GM06990 (cell line): ENCODE data around the gene KRT36.

Source experiments
- DNase-seq: peaks from one replicate; pipeline ENCODE4 v3.0.0-alpha.2; 2011; ENCODE audit not compliant: insufficient read length; ENCODE audit errors: extremely low read depth
- H3K27me3 ChIP-seq: replicated peaks from 2 replicates; pipeline ENCODE4 v1.6.0; 2011; ENCODE audit warnings: low read length; ENCODE audit not compliant: control insufficient read depth, insufficient read depth
- H3K36me3 ChIP-seq: 2 replicates; pipeline ENCODE4 v1.5.1; 2011; ENCODE audit warnings: low read length; ENCODE audit not compliant: control insufficient read depth, insufficient read depth
- H3K4me3 ChIP-seq: replicated peaks from 2 replicates; pipeline ENCODE4 v1.5.1; 2011; ENCODE audit warnings: low read depth, mild to moderate bottlenecking, control low read depth, low read length
- TF ChIP-seq, protein P1 (sequence below): IDR thresholded peaks from 2 replicates; pipeline ENCODE4 v1.5.1; 2011; ENCODE audit warnings: low read length, control low read depth, mild to moderate bottlenecking, inconsistent platforms; ENCODE audit not compliant: insufficient read depth, poor library complexity, severe bottlenecking

The KRT36 gene

DNA sequence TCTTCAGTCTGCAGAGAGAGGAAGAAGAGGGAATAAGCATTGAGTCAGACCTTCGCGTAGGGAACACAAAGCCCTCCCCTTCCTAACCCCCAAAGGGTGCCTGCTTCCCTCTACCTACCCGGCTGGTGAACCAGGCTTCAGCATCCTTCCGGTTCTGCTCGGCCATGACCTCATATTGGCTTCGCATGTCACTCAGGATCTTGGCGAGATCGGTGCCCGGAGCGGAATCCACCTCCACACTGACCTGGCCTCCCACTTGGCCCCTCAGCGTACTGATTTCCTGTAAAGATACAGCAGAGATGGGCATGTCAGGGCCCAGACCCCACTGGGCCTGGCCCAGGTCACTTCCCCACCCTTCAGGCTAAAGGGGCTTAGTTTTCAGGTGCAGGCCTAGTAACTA is 34.6 kb upstream of the KRT36 start:
- Histone ChIP-seq H3K4me3 (no peak overlapping the region), H3K27me3 (peaks cover 2% of the 10 kb centered on the region), H3K36me3 (no peaks in the 10 kb centered on the region)
- TF ChIP-seq, protein P1, sequence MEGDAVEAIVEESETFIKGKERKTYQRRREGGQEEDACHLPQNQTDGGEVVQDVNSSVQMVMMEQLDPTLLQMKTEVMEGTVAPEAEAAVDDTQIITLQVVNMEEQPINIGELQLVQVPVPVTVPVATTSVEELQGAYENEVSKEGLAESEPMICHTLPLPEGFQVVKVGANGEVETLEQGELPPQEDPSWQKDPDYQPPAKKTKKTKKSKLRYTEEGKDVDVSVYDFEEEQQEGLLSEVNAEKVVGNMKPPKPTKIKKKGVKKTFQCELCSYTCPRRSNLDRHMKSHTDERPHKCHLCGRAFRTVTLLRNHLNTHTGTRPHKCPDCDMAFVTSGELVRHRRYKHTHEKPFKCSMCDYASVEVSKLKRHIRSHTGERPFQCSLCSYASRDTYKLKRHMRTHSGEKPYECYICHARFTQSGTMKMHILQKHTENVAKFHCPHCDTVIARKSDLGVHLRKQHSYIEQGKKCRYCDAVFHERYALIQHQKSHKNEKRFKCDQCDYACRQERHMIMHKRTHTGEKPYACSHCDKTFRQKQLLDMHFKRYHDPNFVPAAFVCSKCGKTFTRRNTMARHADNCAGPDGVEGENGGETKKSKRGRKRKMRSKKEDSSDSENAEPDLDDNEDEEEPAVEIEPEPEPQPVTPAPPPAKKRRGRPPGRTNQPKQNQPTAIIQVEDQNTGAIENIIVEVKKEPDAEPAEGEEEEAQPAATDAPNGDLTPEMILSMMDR = no peak
- no peak for DNase-seq

DNA sequence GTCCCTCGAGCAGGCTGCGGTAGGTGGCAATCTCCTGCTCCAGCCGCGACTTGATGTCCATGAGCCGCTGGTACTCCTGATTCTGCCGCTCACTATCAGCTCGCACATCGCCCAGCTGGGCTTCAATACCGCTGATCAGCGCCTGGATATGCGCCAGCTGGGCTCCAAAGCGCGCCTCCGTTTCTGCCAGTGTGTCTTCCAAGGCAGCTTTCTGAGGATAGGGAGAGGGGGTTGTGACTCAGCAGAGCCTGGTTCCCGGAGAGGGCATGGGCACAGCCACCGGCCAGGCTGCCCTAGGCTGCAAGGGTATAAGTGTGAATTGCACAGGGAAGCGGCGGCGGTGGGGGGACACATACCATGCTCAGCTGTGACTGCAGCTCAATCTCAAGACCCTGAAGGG is 34.1 kb upstream of the KRT36 start:
- Histone ChIP-seq H3K4me3 (no peak overlapping the region), H3K36me3 (no peaks in the 10 kb centered on the region), H3K27me3 (no peaks in the 10 kb centered on the region; the same call in none of the 2 replicates)
- no peak for DNase-seq
- TF ChIP-seq, protein P1 = no peak

DNA sequence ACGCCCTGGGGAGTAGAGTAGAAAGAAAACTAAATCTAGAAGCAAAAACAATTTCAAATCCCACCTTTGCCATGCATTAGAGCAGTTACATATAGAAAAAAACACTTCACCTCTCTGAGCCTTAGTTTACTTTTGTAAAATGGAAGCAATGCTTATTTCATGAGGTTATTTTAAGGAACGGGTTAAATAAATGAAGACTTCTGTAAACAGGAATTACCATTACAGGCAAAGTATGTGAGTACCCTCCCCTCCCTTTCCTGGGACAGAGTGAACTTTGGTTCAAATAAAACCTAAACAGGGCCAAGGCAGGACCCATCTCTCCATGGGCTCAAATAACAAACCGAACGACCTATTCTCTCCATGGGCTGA is 33.5 kb upstream of the KRT36 start:
- H3K27me3 ChIP-seq = no peaks in the 10 kb centered on the region; the same call in none of the 2 replicates
- TF ChIP-seq, protein P1 = no peak
- H3K36me3 ChIP-seq = no peaks in the 10 kb centered on the region
- DNase-seq = no peak
- no peak overlapping the region for H3K4me3 ChIP-seq

DNA sequence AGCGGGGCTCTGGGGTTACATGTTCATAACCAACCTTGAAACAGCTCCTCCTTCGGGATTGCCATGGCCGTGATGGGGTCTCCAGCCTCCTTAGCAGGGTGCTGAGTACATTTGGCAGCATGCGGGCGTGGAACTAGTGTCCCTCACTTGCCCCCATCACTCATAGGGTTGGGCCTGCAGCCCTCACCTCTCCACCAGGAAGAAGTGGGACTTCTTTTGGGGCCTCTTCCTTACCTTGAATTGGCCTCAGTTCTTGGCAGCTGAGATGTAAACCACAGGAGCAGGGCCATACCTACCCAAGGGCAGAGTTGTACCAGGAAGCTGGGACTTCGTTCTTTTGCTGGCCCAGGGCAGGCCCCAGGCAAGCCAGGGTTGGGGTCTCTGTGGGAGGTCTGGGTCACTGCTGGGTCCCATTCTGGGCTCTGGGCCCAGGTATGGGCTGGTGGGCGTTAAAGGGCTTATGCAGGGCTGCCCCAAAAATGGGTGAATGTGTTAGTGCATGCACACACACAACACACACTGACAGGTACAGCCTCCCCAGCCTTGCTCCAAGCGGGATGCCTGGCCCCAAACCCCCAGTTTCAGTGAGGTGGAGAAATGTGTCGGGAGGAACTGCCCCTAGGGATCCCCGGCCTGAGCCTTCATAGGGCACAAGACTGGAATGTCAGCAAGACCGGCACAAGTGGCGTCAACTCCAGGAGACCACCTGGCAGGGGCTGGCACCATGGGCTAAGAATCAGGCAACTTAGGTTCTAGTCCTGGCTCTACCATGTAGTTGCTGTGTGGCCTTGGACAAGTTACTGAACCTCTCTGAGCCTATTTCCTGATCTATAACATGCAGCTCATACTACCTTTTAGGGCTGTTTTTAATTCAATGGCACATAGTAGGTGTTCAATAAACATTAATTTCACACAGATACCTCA is 32.9 kb upstream of the KRT36 start:
- TF ChIP-seq, protein P1 = no peak
- Histone ChIP-seq H3K27me3 (no peaks in the 10 kb centered on the region; the same call in none of the 2 replicates), H3K36me3 (no peaks in the 10 kb centered on the region), H3K4me3 (no peak overlapping the region)
- no peak for DNase-seq

DNA sequence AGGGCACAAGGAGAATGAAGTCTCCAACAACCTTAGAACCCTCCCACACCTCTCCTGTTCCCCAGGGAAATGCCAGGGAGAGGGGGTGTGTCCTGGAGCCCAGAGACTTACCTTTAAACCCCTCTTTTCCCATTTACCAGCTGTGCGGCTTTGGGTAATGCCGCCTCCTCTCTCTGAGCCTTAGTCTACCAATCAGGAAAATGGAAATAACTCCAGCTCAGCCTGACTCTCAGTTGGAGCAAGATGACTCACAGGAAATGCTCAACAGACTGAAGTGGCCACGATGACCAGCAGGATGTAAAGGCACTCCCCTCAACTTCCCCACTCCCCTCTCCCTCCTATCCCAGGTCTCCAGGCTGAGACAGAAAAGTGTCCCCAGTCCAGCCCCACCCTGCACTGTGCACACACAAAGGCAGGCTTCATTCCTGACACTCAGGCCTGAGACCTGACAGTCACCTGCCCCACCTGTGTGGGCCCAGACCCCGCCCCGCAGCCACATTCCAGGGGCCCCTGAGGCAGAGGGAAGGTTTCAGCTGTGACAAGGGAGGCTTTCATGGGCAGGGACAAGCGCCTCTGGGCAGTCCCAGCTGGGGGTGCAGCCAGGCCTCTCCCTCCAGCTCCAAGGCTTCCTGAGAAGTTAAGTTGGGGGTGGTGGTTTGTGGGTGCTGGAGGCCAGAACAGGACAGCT is 32.0 kb upstream of the KRT36 start:
- Histone ChIP-seq H3K27me3 (no peaks in the 10 kb centered on the region; the same call in none of the 2 replicates), H3K36me3 (no peaks in the 10 kb centered on the region), H3K4me3 (no peak overlapping the region)
- no peak for DNase-seq
- TF ChIP-seq, protein P1 = no peak
